Measurements from ENCODE around the gene GTF3C4.

DNA sequence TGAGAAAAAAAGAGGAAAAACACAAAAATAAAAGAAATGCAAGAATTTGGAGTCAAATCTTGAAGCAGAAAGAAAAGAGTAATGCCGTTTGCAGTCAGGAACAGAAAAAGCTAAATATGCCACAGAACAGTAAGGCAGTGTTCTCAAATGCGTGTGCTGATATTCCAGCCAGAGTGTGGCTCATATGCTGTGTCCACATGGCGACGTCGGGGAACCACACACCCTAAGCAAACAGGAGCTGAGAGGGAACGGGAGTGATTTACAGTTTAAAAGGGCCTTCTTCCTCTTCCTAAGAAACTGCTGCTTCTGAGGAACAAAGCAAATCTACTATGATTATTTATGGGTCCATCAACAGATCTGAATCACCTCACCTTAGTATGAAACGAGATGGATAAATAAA is 43.2 kb upstream of the GTF3C4 start:
- TF ChIP-seq, protein P1, sequence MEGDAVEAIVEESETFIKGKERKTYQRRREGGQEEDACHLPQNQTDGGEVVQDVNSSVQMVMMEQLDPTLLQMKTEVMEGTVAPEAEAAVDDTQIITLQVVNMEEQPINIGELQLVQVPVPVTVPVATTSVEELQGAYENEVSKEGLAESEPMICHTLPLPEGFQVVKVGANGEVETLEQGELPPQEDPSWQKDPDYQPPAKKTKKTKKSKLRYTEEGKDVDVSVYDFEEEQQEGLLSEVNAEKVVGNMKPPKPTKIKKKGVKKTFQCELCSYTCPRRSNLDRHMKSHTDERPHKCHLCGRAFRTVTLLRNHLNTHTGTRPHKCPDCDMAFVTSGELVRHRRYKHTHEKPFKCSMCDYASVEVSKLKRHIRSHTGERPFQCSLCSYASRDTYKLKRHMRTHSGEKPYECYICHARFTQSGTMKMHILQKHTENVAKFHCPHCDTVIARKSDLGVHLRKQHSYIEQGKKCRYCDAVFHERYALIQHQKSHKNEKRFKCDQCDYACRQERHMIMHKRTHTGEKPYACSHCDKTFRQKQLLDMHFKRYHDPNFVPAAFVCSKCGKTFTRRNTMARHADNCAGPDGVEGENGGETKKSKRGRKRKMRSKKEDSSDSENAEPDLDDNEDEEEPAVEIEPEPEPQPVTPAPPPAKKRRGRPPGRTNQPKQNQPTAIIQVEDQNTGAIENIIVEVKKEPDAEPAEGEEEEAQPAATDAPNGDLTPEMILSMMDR (IDR thresholded peaks at IDR 0.05; ENCODE audit: insufficient read depth, low read depth, low read length), result no peak
- TF ChIP-seq EZH2 (IDR thresholded peaks at IDR 0.05; ENCODE audit: insufficient read depth, low read length), result no peak

Measured in astrocyte (in vitro differentiated cells and primary cell).